ENCODE measurements around the gene LBX2.

LBX2 gene

DNA sequence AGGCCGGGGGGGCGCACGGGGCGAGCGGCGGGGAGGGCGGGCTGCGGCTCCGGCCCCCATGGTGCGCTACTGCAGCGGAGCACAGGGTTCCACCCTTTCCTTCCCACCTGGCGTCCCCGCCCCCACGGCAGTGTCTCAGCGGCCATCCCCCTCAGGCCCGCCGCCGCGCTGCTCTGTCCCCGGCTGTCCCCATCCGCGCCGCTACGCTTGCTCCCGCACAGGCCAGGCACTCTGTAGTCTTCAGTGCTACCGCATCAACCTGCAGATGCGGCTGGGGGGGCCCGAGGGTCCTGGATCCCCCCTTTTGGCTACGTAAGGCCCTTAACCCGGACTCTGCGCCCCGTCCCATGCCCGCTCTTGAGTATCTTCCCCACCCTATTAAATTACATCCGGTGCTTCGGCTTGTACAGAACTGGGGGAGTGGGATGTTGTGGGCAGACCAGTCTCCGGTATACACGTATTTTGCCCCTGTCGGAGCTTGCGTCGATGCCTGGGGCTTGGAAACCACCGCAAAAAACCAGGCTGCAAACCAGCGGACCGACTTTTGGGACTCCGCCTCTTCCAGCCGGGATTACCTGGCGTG, 41.8 kb downstream of the LBX2 start:
- Histone ChIP-seq H3K4me3 (ENCODE audit: low read length) (peak overlapping the region; percentile 99), H3K4me1 (ENCODE audit: control insufficient read depth, insufficient read depth, low read length) (peaks cover 23% of the 10 kb centered on the region), H3K27me3 (replicated peaks; ENCODE audit: control insufficient read depth, insufficient read depth, low read length) (no peaks in the 10 kb centered on the region), H3K36me3 (ENCODE audit: control insufficient read depth, insufficient read depth, low read length, severe bottlenecking) (peaks cover 15% of the 10 kb centered on the region), H3K9me3 (ENCODE audit: control insufficient read depth, low read length) (no peaks in the 10 kb centered on the region), H3K9ac (ENCODE audit: low read length) (peak overlapping the region; percentile 91)
- peak; percentile 70 for DNase-seq (ENCODE audit: low read depth)

DNA sequence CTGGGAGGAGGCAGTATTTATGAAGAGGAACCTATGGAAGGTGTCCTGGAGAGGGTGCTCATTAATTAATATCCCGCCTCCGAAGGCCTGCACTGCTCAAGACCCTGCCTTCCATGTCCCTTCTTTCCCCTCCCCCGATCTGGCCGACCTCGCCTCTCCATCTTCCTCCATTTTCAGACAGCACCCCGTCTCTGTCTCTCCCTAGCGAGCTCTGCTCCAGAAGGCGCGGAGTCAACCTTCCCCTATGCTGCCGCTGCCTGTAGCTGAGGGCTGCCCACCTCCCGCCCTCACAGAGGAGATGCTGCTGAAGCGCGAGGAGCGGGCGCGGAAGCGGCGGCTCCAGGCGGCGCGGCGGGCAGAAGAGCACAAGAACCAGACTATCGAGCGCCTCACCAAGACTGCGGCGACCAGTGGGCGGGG, 42.3 kb downstream of the LBX2 start:
- peaks cover 10% of the 10 kb centered on the region for H3K36me3 ChIP-seq (ENCODE audit: control insufficient read depth, insufficient read depth, low read length, severe bottlenecking)
- peak overlapping the region; percentile 91 for H3K9ac ChIP-seq (ENCODE audit: low read length)
- no peak for DNase-seq (ENCODE audit: low read depth)
- no peaks in the 10 kb centered on the region for H3K27me3 ChIP-seq (replicated peaks; ENCODE audit: control insufficient read depth, insufficient read depth, low read length)
- H3K4me3 ChIP-seq (ENCODE audit: low read length) = peak overlapping the region; percentile 72
- H3K4me1 ChIP-seq (ENCODE audit: control insufficient read depth, insufficient read depth, low read length) = peaks cover 23% of the 10 kb centered on the region
- H3K9me3 ChIP-seq (ENCODE audit: control insufficient read depth, low read length) = no peaks in the 10 kb centered on the region

DNA sequence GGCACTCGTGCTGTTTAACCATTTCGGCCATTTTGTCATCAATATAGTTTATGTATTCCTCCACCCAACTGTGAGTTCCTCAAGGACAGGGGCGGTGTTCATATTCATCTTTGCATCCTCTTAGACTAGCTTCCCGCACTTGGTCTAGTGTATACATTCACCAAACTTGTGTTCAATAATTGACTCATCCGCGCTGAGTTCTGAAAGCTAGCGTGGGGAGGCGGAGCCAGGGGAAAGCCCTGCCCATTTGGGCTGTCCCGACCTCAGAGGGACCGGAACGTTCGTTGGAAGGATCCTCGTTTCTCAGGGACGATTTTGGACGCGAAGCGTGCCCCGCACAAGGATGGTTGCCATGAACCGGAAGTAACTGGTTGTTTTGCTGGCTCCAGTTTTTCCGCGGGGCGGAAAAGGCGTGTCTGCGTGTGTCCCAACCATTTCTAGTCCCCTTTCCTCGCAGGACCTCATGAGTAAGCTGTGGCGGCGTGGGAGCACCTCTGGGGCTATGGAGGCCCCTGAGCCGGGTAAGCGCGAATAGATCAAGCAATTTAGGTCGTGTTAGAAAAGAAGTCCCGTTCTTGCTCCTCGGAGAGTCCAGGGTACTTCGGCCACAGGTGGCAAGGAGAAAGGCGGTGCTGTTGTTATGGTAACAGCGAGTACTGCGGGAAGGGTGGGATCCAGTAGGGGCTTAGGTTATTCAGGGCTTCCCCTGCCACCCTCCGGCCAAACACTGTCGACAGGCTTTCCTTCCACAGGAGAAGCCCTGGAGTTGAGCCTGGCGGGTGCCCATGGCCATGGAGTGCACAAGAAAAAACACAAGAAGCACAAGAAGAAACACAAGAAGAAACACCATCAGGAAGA, 44.5 kb downstream of the LBX2 start, which contains the start of gene INO80B:
Gene INO80B (plus strand): TSS at position 434 of the 858 bp plus-strand sequence. CDS start 30 bp downstream, at position 464.
- Histone ChIP-seq H3K4me3 (ENCODE audit: low read length) (peak within 1 kb of the TSS; percentile 92), H3K4me1 (ENCODE audit: control insufficient read depth, insufficient read depth, low read length) (peaks cover 23% of the 10 kb centered on the region), H3K9me3 (ENCODE audit: control insufficient read depth, low read length) (no peaks in the 10 kb centered on the region), H3K27me3 (replicated peaks; ENCODE audit: control insufficient read depth, insufficient read depth, low read length) (no peaks in the 10 kb centered on the region), H3K9ac (ENCODE audit: low read length) (peak within 1 kb of the TSS; percentile 89), H3K36me3 (ENCODE audit: control insufficient read depth, insufficient read depth, low read length, severe bottlenecking) (no peaks in the 10 kb centered on the region)
- DNase-seq (ENCODE audit: low read depth) = peak; percentile 99

DNA sequence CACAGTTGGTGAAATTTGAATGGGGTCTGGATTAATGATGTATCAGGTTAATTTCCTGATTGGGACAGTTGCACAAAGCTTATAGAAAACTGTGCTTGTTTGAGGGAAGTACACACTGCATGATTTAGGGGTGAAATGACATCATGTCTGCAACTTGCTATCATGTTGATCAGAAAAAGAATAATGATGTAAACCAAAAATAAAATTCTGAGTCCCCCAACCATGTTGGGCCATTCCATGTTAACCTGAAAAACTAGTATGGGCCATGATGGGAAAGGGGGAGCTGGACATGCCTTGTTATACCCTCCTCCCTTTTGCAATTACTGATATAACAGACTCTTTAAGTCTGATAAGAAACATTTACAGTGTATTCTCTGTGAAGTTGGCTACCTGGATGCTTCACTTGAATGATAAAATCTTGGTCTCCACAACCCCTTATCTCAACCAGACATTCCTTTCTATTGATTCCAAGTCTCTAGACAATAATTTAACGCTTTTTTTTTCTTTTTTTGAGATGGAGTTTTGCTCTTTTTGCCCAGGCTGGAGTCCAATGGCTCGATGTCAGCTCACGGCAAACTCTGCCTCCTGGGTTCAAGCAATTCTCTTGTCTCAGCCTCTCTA, 48.7 kb downstream of the LBX2 start:
- H3K9ac ChIP-seq (ENCODE audit: low read length) = no peak overlapping the region
- DNase-seq (ENCODE audit: low read depth) = no peak
- H3K9me3 ChIP-seq (ENCODE audit: control insufficient read depth, low read length) = no peaks in the 10 kb centered on the region
- H3K36me3 ChIP-seq (ENCODE audit: control insufficient read depth, insufficient read depth, low read length, severe bottlenecking) = no peaks in the 10 kb centered on the region
- peaks cover 9% of the 10 kb centered on the region for H3K4me1 ChIP-seq (ENCODE audit: control insufficient read depth, insufficient read depth, low read length)
- H3K4me3 ChIP-seq (ENCODE audit: low read length) = no peak overlapping the region
- no peaks in the 10 kb centered on the region for H3K27me3 ChIP-seq (replicated peaks; ENCODE audit: control insufficient read depth, insufficient read depth, low read length)

DNA sequence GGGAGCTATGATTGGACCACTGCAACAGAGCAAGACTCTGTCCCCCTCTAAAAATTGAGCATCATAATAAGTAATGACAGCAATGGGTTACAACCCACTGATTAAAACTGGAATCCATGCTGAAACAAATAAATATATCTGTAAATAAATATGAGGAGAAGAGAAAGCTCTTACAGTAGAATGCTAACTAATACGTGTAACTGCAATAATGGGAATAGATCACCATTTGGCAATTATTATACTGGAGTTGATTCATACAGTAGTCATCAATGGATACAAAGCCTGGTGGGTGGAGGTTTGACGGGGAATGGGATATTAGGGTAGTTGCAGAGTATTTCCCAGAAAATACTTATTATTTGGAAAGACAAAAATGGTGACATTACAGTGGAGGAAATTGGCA, 50.6 kb downstream of the LBX2 start:
- DNase-seq (ENCODE audit: low read depth) = no peak
- Histone ChIP-seq H3K36me3 (ENCODE audit: control insufficient read depth, insufficient read depth, low read length, severe bottlenecking) (no peaks in the 10 kb centered on the region), H3K9me3 (ENCODE audit: control insufficient read depth, low read length) (no peaks in the 10 kb centered on the region), H3K4me3 (ENCODE audit: low read length) (no peak overlapping the region), H3K9ac (ENCODE audit: low read length) (no peak overlapping the region), H3K4me1 (ENCODE audit: control insufficient read depth, insufficient read depth, low read length) (peaks cover 5% of the 10 kb centered on the region), H3K27me3 (replicated peaks; ENCODE audit: control insufficient read depth, insufficient read depth, low read length) (no peaks in the 10 kb centered on the region)

Measured in adipocyte (in vitro differentiated cells).